GM18507 (cell line): Measurements from ENCODE around the gene ALOX15.

Experiments used
- DNase-seq: peaks from one replicate; pipeline ENCODE4 v3.0.0; 2011; ENCODE audit warnings: low read depth; ENCODE audit not compliant: insufficient read length; ENCODE audit errors: extremely low spot score
- FAIRE-seq: peaks from 2 replicates; lab custom pipeline; 2011; peaks lifted over from hg19 to GRCh38; lab: Jason Lieb, UNC

The ALOX15 gene

DNA sequence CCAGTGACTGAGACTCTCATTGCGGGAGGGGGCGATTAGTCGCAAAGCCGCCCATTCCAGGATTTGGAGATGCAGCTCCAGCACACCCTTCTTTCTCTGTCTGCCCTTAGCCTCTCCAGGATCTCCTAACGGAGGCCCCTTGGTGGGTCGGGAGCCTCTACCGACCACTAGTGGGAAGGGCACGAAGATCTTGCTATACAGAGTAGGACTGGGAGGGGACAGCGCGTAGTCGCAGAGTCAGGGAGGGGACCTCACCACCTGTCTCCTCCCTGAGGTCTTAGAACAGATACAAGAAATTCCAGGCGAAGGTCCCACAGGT lies 57.7 kb downstream of the ALOX15 start:
- DNase-seq (no peak), FAIRE-seq (no peak)

GRCh38 chr17:4583206-4583605 lies 58.3 kb downstream of the ALOX15 start:
- FAIRE-seq = no peak

DNA sequence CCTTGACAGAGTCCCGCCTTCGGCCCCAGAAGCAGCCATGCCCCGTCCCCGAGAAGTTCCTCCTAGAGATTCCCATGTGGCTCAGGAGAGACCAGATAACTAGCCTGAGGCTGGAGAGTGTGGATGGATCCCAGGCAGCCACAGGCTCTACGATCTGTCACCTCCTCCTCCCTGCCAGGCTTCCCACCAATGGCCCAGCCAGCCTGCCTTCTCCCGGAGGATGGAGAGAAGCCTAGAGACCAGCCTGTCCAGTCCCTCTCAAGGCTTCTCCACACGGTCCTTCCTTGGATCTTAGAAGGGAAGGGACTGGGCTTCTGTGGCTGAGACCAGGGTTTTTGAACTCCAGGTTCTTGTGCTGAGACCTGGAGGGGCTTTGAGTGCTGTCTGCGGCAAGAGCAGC lies 58.8 kb downstream of the ALOX15 start:
- FAIRE-seq (no peak), DNase-seq (no peak)

More at GRCh38 chr17:4583206-4583605, 58.3 kb downstream of the ALOX15 start:
- DNase-seq = no peak

GRCh38 chr17:4582101-4582501 lies 59.4 kb downstream of the ALOX15 start:
- no peak for DNase-seq
- FAIRE-seq = no peak
